RWPE1 (cell line): ENCODE measurements around the gene DMXL1.

Experiments used
- CTCF ChIA-PET: fragments of 350-600 bp; sonication (Branson Sonifier 250); formaldehyde crosslinking; extraction: SDS; loops from one replicate; lab custom pipeline; 2021; lab: Yijun Ruan, JAX
- POLR2A ChIA-PET: fragments of 400-600 bp; formaldehyde crosslinking; extraction: SDS; loops from one replicate; lab custom pipeline; 2020; ENCODE audit warnings: antibody characterized with exemption; ENCODE audit not compliant: low non-redundant PET; lab: Yijun Ruan, JAX
- DNase-seq: peaks from one replicate; pipeline ENCODE4 v3.0.0; 2012; ENCODE audit warnings: low spot score
- H3K27ac ChIP-seq: fragments of 450-650 bp; 2 replicates; pipeline ENCODE4 v1.5.1; 2017
- TF ChIP-seq, protein P1 (sequence below): fragments of 450-650 bp; conservative IDR thresholded peaks from 2 replicates; pipeline ENCODE4 v1.5.1; 2017; ENCODE audit warnings: low read depth, mild to moderate bottlenecking

DMXL1 gene

DNA sequence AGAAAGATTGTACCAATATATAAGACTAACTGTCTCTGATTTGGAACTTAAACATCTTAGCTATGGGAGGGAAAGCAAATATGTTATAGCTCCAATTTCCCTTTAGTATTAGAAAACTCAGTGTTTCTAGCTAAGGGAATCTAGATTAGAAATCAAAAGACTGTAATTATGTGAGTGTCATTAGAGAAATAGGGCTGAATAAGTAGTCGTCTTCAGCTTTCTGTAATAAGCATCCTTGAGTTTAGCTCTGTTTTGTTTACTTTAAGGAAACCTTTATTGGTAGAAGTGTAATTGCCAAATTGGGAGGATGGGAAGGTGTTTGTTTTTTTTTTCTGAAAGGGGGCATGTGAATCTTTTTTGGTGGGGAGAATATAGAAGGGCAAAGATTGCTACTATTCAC is 5.2 kb downstream of the DMXL1 start:
- ChIA-PET POLR2A (no interaction called here), CTCF (no interaction called here)
- H3K27ac ChIP-seq, result no peak overlapping the region
- TF ChIP-seq, protein P1, sequence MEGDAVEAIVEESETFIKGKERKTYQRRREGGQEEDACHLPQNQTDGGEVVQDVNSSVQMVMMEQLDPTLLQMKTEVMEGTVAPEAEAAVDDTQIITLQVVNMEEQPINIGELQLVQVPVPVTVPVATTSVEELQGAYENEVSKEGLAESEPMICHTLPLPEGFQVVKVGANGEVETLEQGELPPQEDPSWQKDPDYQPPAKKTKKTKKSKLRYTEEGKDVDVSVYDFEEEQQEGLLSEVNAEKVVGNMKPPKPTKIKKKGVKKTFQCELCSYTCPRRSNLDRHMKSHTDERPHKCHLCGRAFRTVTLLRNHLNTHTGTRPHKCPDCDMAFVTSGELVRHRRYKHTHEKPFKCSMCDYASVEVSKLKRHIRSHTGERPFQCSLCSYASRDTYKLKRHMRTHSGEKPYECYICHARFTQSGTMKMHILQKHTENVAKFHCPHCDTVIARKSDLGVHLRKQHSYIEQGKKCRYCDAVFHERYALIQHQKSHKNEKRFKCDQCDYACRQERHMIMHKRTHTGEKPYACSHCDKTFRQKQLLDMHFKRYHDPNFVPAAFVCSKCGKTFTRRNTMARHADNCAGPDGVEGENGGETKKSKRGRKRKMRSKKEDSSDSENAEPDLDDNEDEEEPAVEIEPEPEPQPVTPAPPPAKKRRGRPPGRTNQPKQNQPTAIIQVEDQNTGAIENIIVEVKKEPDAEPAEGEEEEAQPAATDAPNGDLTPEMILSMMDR, result no peak
- no peak for DNase-seq

DNA sequence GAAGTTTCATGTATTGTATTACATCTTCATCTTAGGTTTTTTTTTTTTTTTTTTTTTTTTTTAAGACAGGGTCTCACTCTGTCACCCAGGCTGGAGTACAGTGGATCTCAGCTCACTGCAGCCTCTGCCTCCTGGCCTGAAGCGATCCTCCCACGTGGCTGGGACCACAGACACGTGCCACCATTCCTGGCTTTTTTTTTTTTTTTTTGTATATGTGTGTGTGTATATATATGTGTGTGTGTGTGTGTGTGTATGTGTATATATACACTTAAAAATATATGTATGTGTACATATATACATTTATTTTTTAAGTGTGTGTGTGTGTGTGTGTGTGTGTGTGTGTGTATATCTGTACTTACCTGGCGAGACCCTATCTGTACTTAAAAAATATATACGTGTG is 6.6 kb downstream of the DMXL1 start:
- DNase-seq, result no peak
- ChIA-PET CTCF (no interaction called here), POLR2A (no interaction called here)
- H3K27ac ChIP-seq, result no peak overlapping the region
- TF ChIP-seq, protein P1, result no peak

DNA sequence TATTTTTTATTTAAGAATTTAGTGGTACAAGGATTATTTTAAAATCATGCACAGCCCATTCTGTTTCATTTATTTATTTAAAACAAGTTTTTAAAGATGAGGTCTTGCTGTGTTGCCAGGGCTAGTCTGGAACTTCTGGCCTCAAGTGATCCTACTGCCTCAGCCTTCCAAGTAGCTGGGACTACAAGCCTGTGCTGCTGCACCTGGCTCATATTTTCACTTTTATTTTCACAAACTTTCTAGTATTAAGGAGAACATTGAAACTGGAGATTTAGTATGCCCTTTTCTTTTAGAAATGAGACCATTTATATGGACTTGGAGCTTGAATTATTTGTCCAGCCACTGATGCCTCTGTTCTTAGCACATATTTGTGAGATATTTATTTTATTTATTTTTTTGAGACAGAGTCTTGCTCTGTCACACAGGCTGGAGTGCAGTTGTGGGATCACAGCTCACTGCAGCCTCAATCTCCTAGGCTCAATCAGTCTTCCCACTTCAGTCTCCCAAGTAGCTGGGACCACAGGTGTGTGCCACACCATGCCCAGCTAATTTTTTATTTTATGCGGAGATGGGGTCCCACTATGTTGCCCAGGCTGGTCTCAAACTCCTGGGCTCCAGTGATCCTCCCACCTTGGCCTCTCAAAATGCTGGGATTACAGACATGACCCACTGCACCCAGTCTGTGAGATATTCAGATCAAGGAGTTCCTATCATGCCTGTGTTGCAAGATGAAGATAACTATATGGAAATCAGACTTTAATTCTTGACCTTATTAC is 7.4 kb downstream of the DMXL1 start:
- TF ChIP-seq, protein P1, result no peak
- no peak overlapping the region for H3K27ac ChIP-seq
- POLR2A ChIA-PET, result no interaction called here
- DNase-seq, result no peak
- CTCF ChIA-PET, result interaction anchor here (0.6 kb wide), 1 partner anchor 90 kb away, joined by 5 read pairs; the partner anchor contains the start of gene DTWD2

DNA sequence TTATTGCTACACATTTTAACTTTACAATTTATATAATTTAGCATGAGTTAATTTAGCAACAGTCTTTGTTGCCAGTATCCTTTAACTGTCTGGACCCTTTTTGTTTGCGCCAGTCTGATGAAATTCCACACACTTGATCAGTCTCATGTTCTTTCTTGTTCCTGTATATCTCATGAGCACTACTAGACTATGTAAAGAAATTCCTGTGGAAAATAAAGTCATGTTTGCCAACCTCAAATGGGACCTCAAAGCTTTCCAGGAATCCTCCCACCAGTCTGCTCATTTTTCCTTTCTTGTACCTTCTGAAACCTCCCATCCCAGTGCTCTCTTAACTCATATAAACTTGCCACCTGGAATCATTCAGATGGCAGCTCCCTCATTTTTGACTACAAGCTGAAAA is 8.0 kb downstream of the DMXL1 start:
- ChIA-PET CTCF (no interaction called here), POLR2A (no interaction called here)
- TF ChIP-seq, protein P1, result no peak
- no peak overlapping the region for H3K27ac ChIP-seq
- DNase-seq, result no peak

DNA sequence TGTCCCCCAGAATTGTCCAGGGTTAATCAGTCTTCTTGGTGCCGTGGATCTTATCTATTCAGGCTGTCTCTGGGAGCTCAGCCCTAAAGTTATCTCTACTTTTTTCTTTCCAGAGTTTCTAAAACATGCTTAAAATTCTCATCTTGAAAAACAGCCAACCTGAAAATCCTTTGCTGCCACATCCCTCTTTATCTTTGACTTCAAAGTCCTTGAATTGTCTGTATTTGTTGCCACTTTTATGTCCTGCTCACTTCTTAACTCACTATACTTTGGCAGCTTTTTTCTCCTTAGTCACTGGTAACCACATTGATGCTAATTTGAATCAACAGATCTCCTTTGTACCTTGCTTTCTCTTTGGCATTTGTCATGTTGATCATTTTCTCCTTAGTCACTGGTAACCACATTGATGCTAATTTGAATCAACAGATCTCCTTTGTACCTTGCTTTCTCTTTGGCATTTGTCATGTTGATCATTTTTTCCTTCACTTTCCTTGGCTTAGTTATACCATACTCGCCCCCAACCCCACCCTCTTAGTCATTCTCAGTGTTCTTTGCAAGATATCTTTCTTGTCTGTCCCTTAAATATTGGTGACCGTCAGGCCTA is 8.5 kb downstream of the DMXL1 start:
- TF ChIP-seq, protein P1, result no peak
- POLR2A ChIA-PET, result no interaction called here
- no peak for DNase-seq
- H3K27ac ChIP-seq, result no peak overlapping the region
- CTCF ChIA-PET, result no interaction called here

- CTCF ChIA-PET, result interaction anchor here (0.6 to 1.2 kb wide), 2 partner anchors 24 to 254 kb away, joined by 4 to 5 read pairs; no protein-coding TSS in a partner anchor
- no peak overlapping the region for H3K27ac ChIP-seq
- no peak for DNase-seq
- POLR2A ChIA-PET, result no interaction called here
- TF ChIP-seq, protein P1, result no peak
Measured at GRCh38 chr5:119080936-119081335, 10.0 kb downstream of the DMXL1 start.
